Transverse colon (tissue), 4 donors: ENCODE data around the gene LMBR1L. TPM values are rescaled to one million over a fixed set of nuclear protein-coding genes. Genes with fewer than 3 reads are reported as not detected.
"Not testable (repeated sequence)": the region's sequence is repeated elsewhere in the genome, so short reads cannot be mapped to it uniquely, and the experiment has no call there.

Experiments used
- DNase-seq: peaks from one replicate; pipeline ENCODE4 v3.0.0-alpha.2; 2019
- H3K27ac ChIP-seq, 4 donors: fragments of 200-600 bp; sonication (generic); 2 replicates each; pipeline ENCODE4 v1.5.1; 2016 to 2018; ENCODE audit warnings: inconsistent platforms in 4 of 4
- H3K27me3 ChIP-seq: fragments of 200-600 bp; sonication (generic); 2 replicates; pipeline ENCODE4 v1.5.1; 2017; ENCODE audit warnings: inconsistent platforms
- H3K36me3 ChIP-seq, 4 donors: fragments of 200-600 bp; sonication (generic); 2 replicates each; pipeline ENCODE4 v1.5.1; 2017 to 2019; ENCODE audit warnings: inconsistent platforms in 4 of 4
- H3K4me1 ChIP-seq, 4 donors: fragments of 200-600 bp; sonication (generic); 2 replicates each; pipeline ENCODE4 v1.5.1; 2017 to 2020; ENCODE audit warnings: inconsistent platforms in 4 of 4
- H3K4me3 ChIP-seq, 4 donors: fragments of 200-600 bp; sonication (generic); 1 replicate in 1 of 4; 2 replicates in 3 of 4; pipeline versions ENCODE4 v1.5.1 to v1.6.1; 2017 to 2019; ENCODE audit warnings: inconsistent platforms in 4 of 4
- H3K9me3 ChIP-seq, 2 donors: fragments of 200-600 bp; sonication (generic); 2 replicates each; pipeline ENCODE4 v1.5.1; 2017 to 2019; ENCODE audit warnings: inconsistent platforms in 2 of 2
- EP300 ChIP-seq: sonication (generic); formaldehyde crosslinking; IDR thresholded peaks from one replicate; pipeline ENCODE4 v1.6.1; 2017; ENCODE audit warnings: antibody characterized with exemption, low read depth
- POLR2A ChIP-seq: fragments of 450-650 bp; IDR thresholded peaks from one replicate; pipeline ENCODE4 v1.6.1; 2016; ENCODE audit warnings: antibody characterized with exemption, mild to moderate bottlenecking, moderate library complexity
- POLR2AphosphoS5 ChIP-seq, 3 donors: sonication (generic); formaldehyde crosslinking; IDR thresholded peaks; one replicate each; pipeline ENCODE4 v1.6.1; 2016; ENCODE audit warnings: antibody characterized with exemption in 3 of 3
- WGBS, 2 donors: methylation state at CpG; one replicate each; pipeline ENCODE4 v1.1.5; 2018; ENCODE audit warnings: low coverage in 1 of 2; 5-methylcytosine and 5-hydroxymethylcytosine counted together
- in situ Hi-C, 4 donors: fragments of 200-750 bp; cut with MboI; loops; one replicate each; pipeline versions ENCODE4 v1.15.0 to v1.15.1; 2017; ENCODE audit warnings: low sequenced_read_pairs in 3 of 4, low pct_ligation_motif_present in 1 of 4, low pct_unique_long_range_greater_than_20kb in 1 of 4
- intact Hi-C: fragments of 100-400 bp; cut with DNase I; formaldehyde crosslinking; loops from one replicate; pipeline ENCODE4 v1.15.1; 2023; ENCODE audit warnings: low total_unique reads
- total RNA-seq, 4 donors: library from RNA; depleted of rRNA; stranded (reverse); fragments of >200 nt; gene quantifications; one replicate each; pipeline ENCODE4 v1.1.0, GENCODE V29; 2016
- TF ChIP-seq, protein P1 (sequence below), 5 experiments: fragments of 200-600 bp in 3 of 5; fragments of 450-650 bp in 2 of 5; sonication (generic) in 3 of 5; IDR thresholded peaks; 1 replicate in 2 of 5; 2 replicates in 3 of 5; pipeline ENCODE4 v1.5.1; 2016 to 2017; ENCODE audit warnings: antibody characterized with exemption in 5 of 5, inconsistent platforms in 3 of 5, mild to moderate bottlenecking in 2 of 5, moderate library complexity in 1 of 5

The LMBR1L gene
- total RNA-seq, 4 donors from 2014 or later, result 72.6 to 125 (median 82.1) TPM

DNA sequence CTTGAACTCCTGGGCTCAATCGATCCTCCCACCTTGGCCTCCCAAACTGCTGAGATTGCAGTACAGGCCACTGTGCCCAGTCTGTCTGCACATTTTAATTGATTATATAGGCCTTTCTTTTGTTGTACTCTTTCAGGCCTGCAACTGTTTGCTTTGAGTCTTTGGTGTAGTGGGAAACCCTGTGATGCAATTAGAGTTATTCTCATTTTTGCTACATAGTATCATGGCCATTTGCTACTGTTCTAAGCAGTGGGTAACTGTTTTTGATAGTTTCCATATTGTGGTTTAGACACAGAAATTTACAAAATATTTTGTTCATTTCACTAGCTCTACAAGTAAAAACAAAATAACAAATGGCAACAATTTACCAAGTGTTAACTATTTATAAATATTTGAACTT lies 26.8 kb upstream of the LMBR1L start:
- H3K27me3 ChIP-seq, result no peaks in the 10 kb centered on the region
- in situ Hi-C loops (no loop called here), intact Hi-C loops (no loop called here)
- no peaks in the 10 kb centered on the region for H3K9me3 ChIP-seq
- TF ChIP-seq, protein P1, sequence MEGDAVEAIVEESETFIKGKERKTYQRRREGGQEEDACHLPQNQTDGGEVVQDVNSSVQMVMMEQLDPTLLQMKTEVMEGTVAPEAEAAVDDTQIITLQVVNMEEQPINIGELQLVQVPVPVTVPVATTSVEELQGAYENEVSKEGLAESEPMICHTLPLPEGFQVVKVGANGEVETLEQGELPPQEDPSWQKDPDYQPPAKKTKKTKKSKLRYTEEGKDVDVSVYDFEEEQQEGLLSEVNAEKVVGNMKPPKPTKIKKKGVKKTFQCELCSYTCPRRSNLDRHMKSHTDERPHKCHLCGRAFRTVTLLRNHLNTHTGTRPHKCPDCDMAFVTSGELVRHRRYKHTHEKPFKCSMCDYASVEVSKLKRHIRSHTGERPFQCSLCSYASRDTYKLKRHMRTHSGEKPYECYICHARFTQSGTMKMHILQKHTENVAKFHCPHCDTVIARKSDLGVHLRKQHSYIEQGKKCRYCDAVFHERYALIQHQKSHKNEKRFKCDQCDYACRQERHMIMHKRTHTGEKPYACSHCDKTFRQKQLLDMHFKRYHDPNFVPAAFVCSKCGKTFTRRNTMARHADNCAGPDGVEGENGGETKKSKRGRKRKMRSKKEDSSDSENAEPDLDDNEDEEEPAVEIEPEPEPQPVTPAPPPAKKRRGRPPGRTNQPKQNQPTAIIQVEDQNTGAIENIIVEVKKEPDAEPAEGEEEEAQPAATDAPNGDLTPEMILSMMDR (IDR thresholded peaks at IDR 0.05), result no peak
- no peak for TF ChIP-seq EP300
- no peak for TF ChIP-seq POLR2AphosphoS5 (IDR thresholded peaks at IDR 0.05)
- TF ChIP-seq POLR2A, result no peak
- H3K27ac ChIP-seq, result no peak overlapping the region
- H3K36me3 ChIP-seq, result no peaks in the 10 kb centered on the region
- WGBS, 2 donors, result 85% methylated on average over 1 of the region's 1 CpG; no CpG with 5 or more reads in 1 of the 2 donors
- DNase-seq, result no peak
- H3K4me3 ChIP-seq, result no peak overlapping the region
- H3K4me1 ChIP-seq, result peaks cover 0 to 12% (median 2%) of the 10 kb centered on the region in 4 donors

DNA sequence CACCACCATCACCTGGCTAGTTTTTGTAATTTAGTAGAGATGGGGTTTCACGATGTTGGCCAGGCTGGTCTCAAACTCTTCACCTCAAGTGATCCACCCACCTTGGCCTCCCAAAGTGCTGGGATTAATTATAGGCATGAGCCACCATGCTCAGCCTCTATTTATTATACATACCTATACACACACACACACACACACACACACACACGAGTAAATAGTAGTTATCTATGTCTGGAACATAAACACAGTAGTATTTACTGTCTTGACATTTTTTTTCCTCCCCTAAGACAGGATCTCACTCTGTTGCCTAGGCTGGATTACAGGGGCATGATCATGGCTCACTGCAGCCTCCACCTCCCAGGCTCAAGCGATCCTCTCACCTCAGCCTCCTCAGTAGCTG lies 26.4 kb upstream of the LMBR1L start:
- H3K9me3 ChIP-seq, H3K27me3 ChIP-seq, H3K36me3 ChIP-seq, DNase-seq, intact Hi-C loops, H3K4me3 ChIP-seq, in situ Hi-C loops, H3K27ac ChIP-seq: not testable (repeated sequence)
- H3K4me1 ChIP-seq, result peaks cover 0 to 17% (median 7%) of the 10 kb centered on the region in 4 donors
- WGBS, 2 donors, result 60 to 87% methylated on average over 1 to 3 of the region's 3 CpGs

DNA sequence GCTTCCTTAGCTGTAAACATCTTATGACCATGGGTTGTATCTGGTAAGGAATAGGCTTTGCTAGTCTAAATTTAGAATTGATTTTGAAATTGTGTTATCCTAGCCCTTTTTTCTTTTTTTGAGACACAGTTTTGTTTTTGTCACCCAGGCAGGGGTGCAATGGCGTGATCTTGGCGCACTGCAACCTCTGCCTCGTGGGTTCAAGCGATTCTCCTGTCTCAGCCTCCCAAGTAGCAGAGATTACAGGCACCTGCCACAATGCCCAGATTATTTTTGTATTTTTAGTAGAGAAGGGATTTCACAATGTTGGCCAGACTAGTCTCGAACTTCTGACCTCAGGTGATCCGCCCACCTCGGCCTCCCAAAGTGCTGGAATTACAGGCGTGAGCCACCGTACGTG lies 22.9 kb upstream of the LMBR1L start:
- H3K4me3 ChIP-seq, result no peak overlapping the region
- H3K4me1 ChIP-seq, result peaks cover 11 to 33% (median 19%) of the 10 kb centered on the region in 4 donors
- 87% methylated on average over 10 of the region's 10 CpGs; no CpG with 5 or more reads in 1 of the 2 donors for WGBS, 2 donors
- no peaks in the 10 kb centered on the region for H3K27me3 ChIP-seq
- H3K36me3 ChIP-seq, result peaks cover 0 to 11% (median 5%) of the 10 kb centered on the region in 4 donors
- intact Hi-C loops (loop anchor here (5.0 kb wide), 1 partner anchor 54 kb away; the partner anchor contains the start of gene TUBA1A), in situ Hi-C loops (no loop called here)
- no peak for DNase-seq
- H3K9me3 ChIP-seq, result no peaks in the 10 kb centered on the region
- peak overlapping the region in 2 of 4 donors; percentile 3 to 100 for H3K27ac ChIP-seq
- TF ChIP-seq POLR2A (no peak), POLR2AphosphoS5 (IDR thresholded peaks at IDR 0.05) (no peak)
- TF ChIP-seq, protein P1 (IDR thresholded peaks at IDR 0.05), result no peak

DNA sequence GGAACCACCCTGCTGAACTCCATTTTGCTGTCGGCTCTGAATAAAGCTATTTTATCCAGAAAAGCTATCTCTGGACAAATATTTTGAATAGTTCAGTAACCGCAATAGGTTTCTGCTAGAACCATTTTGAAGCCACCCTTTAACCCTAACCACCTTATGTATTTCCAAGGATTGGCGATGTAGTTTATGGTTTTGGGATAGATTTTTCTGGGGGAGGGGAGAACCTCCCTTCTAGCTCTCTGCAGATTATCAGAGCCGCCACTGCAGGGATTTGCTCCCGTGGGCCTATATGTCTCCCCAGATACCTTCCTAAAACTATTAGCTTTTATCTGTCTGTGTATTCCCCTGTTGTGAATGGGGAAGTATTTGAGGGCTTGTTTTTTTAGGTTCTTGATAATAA lies 22.4 kb upstream of the LMBR1L start:
- intact Hi-C loops, result loop anchor here (5.0 kb wide), 1 partner anchor 54 kb away; the partner anchor contains the start of gene TUBA1A
- Histone ChIP-seq H3K9me3 (no peaks in the 10 kb centered on the region), H3K27ac (peak overlapping the region in 3 of 4 donors; percentile 3 to 100 (median 98))

More for the DNA sequence above, 22.4 kb upstream of the LMBR1L start:
- Histone ChIP-seq H3K27me3 (no peaks in the 10 kb centered on the region), H3K36me3 (peaks cover 0 to 12% (median 5%) of the 10 kb centered on the region in 4 donors), H3K4me3 (no peak overlapping the region), H3K4me1 (peaks cover 11 to 33% (median 19%) of the 10 kb centered on the region in 4 donors)
- DNase-seq, result no peak
- in situ Hi-C loops, result no loop called here
- 69 to 72% methylated on average over 4 to 5 of the region's 5 CpGs for WGBS, 2 donors
- TF ChIP-seq POLR2A (no peak), EP300 (no peak), POLR2AphosphoS5 (IDR thresholded peaks at IDR 0.05) (no peak)
- TF ChIP-seq, protein P1 (IDR thresholded peaks at IDR 0.05), result no peak
